GM06990 (cell line): Measurements from ENCODE around the gene COBLL1.

Source experiments
- DNase-seq: peaks from one replicate; pipeline ENCODE4 v3.0.0-alpha.2; 2011; ENCODE audit not compliant: insufficient read length; ENCODE audit errors: extremely low read depth
- H3K27me3 ChIP-seq: replicated peaks from 2 replicates; pipeline ENCODE4 v1.6.0; 2011; ENCODE audit warnings: low read length; ENCODE audit not compliant: control insufficient read depth, insufficient read depth
- H3K36me3 ChIP-seq: 2 replicates; pipeline ENCODE4 v1.5.1; 2011; ENCODE audit warnings: low read length; ENCODE audit not compliant: control insufficient read depth, insufficient read depth
- H3K4me3 ChIP-seq: replicated peaks from 2 replicates; pipeline ENCODE4 v1.5.1; 2011; ENCODE audit warnings: low read depth, mild to moderate bottlenecking, control low read depth, low read length
- TF ChIP-seq, protein P1 (sequence below): IDR thresholded peaks from 2 replicates; pipeline ENCODE4 v1.5.1; 2011; ENCODE audit warnings: low read length, control low read depth, mild to moderate bottlenecking, inconsistent platforms; ENCODE audit not compliant: insufficient read depth, poor library complexity, severe bottlenecking

The COBLL1 gene

GRCh38 chr2:164742738-164743317, 98.8 kb downstream of the COBLL1 start:
- H3K27me3 ChIP-seq: no peaks in the 10 kb centered on the region
- no peak for DNase-seq
- H3K4me3 ChIP-seq: no peak overlapping the region
- H3K36me3 ChIP-seq: no peaks in the 10 kb centered on the region
- TF ChIP-seq, protein P1, sequence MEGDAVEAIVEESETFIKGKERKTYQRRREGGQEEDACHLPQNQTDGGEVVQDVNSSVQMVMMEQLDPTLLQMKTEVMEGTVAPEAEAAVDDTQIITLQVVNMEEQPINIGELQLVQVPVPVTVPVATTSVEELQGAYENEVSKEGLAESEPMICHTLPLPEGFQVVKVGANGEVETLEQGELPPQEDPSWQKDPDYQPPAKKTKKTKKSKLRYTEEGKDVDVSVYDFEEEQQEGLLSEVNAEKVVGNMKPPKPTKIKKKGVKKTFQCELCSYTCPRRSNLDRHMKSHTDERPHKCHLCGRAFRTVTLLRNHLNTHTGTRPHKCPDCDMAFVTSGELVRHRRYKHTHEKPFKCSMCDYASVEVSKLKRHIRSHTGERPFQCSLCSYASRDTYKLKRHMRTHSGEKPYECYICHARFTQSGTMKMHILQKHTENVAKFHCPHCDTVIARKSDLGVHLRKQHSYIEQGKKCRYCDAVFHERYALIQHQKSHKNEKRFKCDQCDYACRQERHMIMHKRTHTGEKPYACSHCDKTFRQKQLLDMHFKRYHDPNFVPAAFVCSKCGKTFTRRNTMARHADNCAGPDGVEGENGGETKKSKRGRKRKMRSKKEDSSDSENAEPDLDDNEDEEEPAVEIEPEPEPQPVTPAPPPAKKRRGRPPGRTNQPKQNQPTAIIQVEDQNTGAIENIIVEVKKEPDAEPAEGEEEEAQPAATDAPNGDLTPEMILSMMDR: no peak

GRCh38 chr2:164739966-164740365, 101.7 kb downstream of the COBLL1 start:
- no peak for DNase-seq
- Histone ChIP-seq H3K27me3 (no peaks in the 10 kb centered on the region), H3K36me3 (no peaks in the 10 kb centered on the region), H3K4me3 (no peak overlapping the region)
- TF ChIP-seq, protein P1: no peak

DNA sequence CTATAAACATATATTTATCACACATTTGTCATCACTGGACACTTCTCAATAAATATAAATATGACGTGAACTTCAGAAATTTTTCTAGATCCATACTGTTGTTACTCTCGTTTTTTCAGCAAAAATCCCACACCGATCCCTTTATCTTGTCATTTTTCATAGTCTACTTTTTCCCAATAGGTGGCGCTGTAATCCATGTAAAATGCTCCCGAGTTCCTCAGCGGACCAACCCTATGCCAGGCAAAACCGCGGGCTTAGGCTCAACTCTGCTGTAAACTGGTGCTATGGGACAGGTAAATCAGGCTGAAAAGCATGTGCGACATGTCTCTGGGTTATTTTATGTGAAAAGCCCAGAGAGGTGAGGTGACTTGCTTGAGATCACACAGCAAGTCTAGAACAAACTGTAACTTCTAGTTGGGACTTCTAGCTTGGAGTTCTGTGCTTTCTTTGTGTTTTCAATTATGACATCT, 104.0 kb downstream of the COBLL1 start:
- TF ChIP-seq, protein P1: peak; percentile 65
- peak; percentile 13 for DNase-seq
- no peaks in the 10 kb centered on the region for H3K27me3 ChIP-seq
- H3K36me3 ChIP-seq: no peaks in the 10 kb centered on the region
- H3K4me3 ChIP-seq: no peak overlapping the region

- TF ChIP-seq, protein P1: no peak
- Histone ChIP-seq H3K4me3 (no peak overlapping the region), H3K36me3 (no peaks in the 10 kb centered on the region), H3K27me3 (no peaks in the 10 kb centered on the region)
- DNase-seq: no peak
These were observed 106.2 kb downstream of the COBLL1 start for GRCh38 chr2:164735309-164735919.

- TF ChIP-seq, protein P1: no peak
- DNase-seq: no peak
- H3K4me3 ChIP-seq: no peak overlapping the region
- H3K36me3 ChIP-seq: no peaks in the 10 kb centered on the region
- H3K27me3 ChIP-seq: no peaks in the 10 kb centered on the region
These were observed 107.4 kb downstream of the COBLL1 start for GRCh38 chr2:164734196-164734595.

GRCh38 chr2:164725542-164725941, 116.1 kb downstream of the COBLL1 start:
- DNase-seq: no peak
- Histone ChIP-seq H3K27me3 (no peaks in the 10 kb centered on the region), H3K36me3 (no peaks in the 10 kb centered on the region), H3K4me3 (no peak overlapping the region)
- TF ChIP-seq, protein P1: no peak
